Glomerular visceral epithelial cell (primary cell): Measurements from ENCODE around the gene TBCEL.

Source experiments
- DNase-seq: peaks from one replicate; pipeline ENCODE4 v3.0.0-alpha.2; 2016; ENCODE audit errors: extremely low spot score

Gene TBCEL

GRCh38 chr11:121138259-121138658, 114.4 kb downstream of the TBCEL start:
- no peak for DNase-seq

DNA sequence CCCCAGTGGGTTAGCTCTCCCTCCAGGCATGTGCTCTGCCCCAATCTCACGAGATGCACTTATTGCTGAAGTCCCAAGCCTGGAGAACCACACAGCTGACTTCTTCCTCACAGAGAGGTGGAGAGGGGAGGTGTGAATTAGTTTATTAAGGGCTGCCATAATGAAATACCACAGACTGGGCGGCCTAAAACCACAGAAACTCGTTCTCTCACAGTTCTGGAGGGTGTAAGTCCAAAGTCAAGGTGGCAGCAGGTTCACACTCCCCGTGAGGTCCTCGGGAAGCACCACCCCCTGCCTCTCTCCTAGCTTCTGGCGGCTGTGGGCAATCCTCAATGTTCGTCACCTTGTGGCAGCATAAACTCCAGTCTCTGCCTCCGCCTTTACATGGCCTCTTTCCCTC, 116.5 kb downstream of the TBCEL start:
- DNase-seq: no peak
